Measurements from ENCODE around the gene KCNQ1.

GRCh38 chr11:2653930-2654739 is 209.3 kb downstream of the KCNQ1 start:
- TF ChIP-seq PATZ1 (CRISPR knock-in tag; IDR thresholded peaks at IDR 0.05; ENCODE audit: borderline replicate concordance), result no peak
- no peak for TF ChIP-seq TCF4 (CRISPR knock-in tag; IDR thresholded peaks at IDR 0.05; ENCODE audit: borderline replicate concordance)
- no peak for TF ChIP-seq ZFP3 (CRISPR knock-in tag; IDR thresholded peaks at IDR 0.05)
- TF ChIP-seq ZNF8 (CRISPR knock-in tag; IDR thresholded peaks at IDR 0.05), result no peak
- TF ChIP-seq ESRRG (CRISPR knock-in tag; IDR thresholded peaks at IDR 0.05), result no peak
- TF ChIP-seq TSHZ2 (CRISPR knock-in tag; IDR thresholded peaks at IDR 0.05), result no peak
- no peak for TF ChIP-seq ISL1 (CRISPR knock-in tag; IDR thresholded peaks at IDR 0.05)

All from SK-N-SH treated with all-trans-retinoic acid at 6 μM for 48 hours (cell line).